Choroid plexus epithelial cell (primary cell): Measurements from ENCODE around the gene SPEG.

Source experiments
- DNase-seq: peaks from one replicate; pipeline ENCODE4 v3.0.0-alpha.2; 2010; ENCODE audit warnings: low read depth
- H3K4me3 ChIP-seq: 2 replicates; pipeline ENCODE4 v1.5.1; 2011; ENCODE audit warnings: low read depth, mild to moderate bottlenecking, control low read depth, low read length, moderate library complexity
- TF ChIP-seq, protein P1 (sequence below): conservative IDR thresholded peaks from 2 replicates; pipeline ENCODE4 v1.5.1; 2011; ENCODE audit warnings: low read depth, mild to moderate bottlenecking, control low read depth, inconsistent platforms, low read length, moderate library complexity

Gene SPEG

DNA sequence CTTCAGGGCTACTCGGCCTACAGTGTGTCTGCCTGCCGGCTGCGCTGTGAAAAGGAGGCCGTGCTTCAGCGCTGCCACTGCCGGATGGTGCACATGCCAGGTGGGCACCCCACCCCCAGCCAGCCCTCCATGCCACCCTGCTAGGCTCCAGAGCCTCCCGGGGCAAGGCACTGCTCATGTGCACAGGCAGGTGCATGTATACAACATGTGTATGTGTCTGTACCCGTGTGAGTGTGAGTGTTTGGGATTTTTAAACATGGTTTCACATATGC lies 97.7 kb downstream of the SPEG start:
- TF ChIP-seq, protein P1, sequence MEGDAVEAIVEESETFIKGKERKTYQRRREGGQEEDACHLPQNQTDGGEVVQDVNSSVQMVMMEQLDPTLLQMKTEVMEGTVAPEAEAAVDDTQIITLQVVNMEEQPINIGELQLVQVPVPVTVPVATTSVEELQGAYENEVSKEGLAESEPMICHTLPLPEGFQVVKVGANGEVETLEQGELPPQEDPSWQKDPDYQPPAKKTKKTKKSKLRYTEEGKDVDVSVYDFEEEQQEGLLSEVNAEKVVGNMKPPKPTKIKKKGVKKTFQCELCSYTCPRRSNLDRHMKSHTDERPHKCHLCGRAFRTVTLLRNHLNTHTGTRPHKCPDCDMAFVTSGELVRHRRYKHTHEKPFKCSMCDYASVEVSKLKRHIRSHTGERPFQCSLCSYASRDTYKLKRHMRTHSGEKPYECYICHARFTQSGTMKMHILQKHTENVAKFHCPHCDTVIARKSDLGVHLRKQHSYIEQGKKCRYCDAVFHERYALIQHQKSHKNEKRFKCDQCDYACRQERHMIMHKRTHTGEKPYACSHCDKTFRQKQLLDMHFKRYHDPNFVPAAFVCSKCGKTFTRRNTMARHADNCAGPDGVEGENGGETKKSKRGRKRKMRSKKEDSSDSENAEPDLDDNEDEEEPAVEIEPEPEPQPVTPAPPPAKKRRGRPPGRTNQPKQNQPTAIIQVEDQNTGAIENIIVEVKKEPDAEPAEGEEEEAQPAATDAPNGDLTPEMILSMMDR = no peak
- no peak for DNase-seq
- H3K4me3 ChIP-seq = no peak overlapping the region

DNA sequence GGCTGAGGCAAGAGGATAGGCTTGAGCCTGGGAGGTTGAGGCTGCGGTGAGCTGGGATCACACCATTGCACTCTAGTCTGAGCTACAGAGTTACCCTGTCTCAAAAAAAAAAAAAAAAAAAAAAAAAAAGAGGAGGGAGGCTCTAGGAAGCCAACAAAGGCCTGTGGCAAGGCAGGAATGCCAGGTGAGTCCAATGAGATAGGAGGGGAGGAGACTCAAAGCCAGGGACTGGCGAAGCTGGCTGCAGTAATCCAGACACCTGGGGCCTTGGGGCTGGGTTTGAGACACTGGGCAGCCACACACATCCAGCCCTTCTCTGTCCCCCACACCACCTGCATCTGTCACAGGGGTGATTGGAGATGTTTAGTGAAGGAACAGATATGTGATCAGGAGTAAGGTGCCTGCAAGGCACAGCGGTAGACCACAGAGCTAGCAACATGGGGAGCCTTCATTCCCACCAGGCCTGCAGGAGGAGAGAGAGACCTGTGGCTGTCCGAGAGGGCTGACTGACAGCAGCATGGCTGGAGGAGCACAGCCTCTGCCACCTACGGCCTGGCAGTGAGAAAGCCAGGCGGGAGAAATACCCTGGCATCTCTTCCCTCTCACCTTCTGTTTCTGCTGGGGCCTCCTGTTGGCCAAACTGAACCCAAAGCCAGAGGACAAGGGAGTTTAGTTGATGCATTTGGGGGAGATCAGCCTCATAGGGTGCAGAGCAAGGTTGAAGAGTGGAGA lies 99.5 kb downstream of the SPEG start:
- no peak overlapping the region for H3K4me3 ChIP-seq
- no peak for DNase-seq
- TF ChIP-seq, protein P1 = no peak

DNA sequence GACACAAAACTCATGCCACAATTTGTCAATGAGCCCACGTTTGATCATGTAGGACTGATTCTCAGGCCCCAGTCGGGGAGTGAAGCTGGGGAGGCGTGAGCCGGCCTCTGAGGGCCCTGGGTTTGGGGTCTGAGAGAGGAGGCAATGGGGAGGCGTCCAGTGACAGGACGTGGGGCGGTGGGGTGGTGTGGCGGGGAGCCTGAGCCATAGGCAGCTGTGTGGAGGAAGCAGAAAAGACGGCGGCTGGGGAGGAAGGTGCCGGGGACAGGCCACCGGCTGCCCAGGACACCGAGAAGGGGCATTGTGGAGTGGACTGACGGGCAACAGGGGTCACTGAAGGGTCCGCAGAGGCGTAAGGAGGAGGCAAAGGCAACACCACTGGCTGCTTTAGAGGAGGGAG lies 101.8 kb downstream of the SPEG start:
- TF ChIP-seq, protein P1 = no peak
- DNase-seq = no peak

GRCh38 chr2:219536967-219537366 lies 102.3 kb downstream of the SPEG start:
- DNase-seq = no peak
- no peak overlapping the region for H3K4me3 ChIP-seq
- TF ChIP-seq, protein P1 = no peak

More for the DNA sequence above, 101.8 kb downstream of the SPEG start:
- H3K4me3 ChIP-seq = no peak overlapping the region

DNA sequence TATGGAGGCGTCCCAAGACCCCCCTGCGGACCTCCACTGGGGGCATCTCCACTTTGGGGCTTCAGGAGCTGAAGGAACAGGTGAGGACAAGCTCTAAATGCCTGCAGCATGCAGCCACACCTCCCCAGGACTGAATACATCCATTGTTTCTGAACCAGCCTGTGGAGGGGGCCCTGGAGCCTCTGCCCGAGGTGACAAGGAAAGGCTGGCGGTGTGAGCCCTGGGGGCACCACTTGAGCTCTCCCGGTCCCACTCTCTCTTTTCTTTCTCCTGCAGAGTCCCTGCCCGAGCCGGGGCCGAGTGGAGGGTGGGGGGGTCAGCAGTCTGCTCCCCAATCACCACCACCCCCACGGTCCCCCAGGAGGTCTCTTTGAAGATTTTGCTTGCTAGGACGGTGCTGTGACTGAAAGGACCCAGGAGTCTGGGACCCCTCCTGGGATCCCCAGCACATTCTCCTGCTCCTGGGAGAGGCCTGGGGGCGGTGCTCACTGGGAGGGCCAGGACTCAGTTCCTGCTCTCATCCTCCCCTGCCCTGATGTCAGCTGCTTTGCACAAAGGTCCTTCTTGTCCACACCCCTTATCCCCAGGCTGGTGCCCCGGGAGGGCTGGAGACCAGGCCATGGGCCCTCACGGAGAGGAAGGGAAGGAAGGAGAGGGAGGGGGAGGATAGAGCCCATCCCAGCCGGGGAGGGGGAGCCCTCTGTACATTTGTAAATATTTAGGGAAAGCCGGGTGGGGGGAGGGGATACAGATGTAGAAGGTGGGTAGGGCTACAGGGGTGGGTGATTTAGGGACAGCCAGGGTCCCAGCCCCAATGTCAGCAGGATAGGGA lies 103.2 kb downstream of the SPEG start:
- H3K4me3 ChIP-seq = no peak overlapping the region
- peak; percentile 12 for DNase-seq
- TF ChIP-seq, protein P1 = peak; percentile 20

DNA sequence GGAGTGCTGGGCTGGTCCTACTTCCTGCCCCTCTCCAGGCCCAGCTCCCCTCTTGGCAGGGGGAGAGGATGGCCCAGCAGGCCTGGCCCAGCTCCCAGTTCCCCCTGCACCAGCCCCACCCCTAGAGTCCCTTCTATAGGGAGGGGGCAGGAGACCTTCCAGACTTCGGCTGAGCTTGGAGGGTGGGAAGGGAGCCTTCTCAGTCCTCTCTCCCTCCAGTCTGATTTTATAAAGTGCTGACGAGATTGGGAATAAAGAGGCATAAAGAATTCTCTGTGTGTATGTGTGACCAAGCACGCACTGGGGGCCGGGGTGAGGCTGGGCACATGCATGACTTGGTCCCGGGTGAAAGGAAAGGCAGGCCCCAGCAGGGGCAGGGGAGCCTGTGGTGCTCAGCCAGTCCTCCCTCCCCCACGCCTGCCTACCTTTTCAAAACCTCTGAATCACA lies 103.9 kb downstream of the SPEG start:
- DNase-seq = peak; percentile 53
- no peak overlapping the region for H3K4me3 ChIP-seq
- TF ChIP-seq, protein P1 = no peak
